Breast epithelium (tissue), 4 donors: ENCODE measurements around the gene CLEC2B. TPM values are rescaled to one million over a fixed set of nuclear protein-coding genes. Genes with fewer than 3 reads are reported as not detected.

Source experiments
- DNase-seq, 2 donors: peaks; one replicate each; pipeline ENCODE4 v3.0.0-alpha.2; 2019; ENCODE audit warnings: low spot score in 2 of 2
- H3K27ac ChIP-seq, 2 donors: fragments of 200-600 bp; sonication (generic) in 1 of 2; one replicate each; pipeline ENCODE4 v1.5.1; 2016 to 2019; ENCODE audit warnings: mild to moderate bottlenecking in 1 of 2
- H3K27me3 ChIP-seq, 2 donors: fragments of 200-600 bp; sonication (generic) in 1 of 2; one replicate each; pipeline versions ENCODE4 v1.5.1 to v1.6.0; 2017 to 2019; ENCODE audit warnings: control low read depth in 1 of 2, mild to moderate bottlenecking in 1 of 2
- H3K36me3 ChIP-seq: fragments of 200-600 bp; one replicate; pipeline ENCODE4 v1.5.1; 2019
- H3K4me1 ChIP-seq, 2 donors: fragments of 200-600 bp; sonication (generic); one replicate each; pipeline ENCODE4 v1.5.1; 2016 to 2019; ENCODE audit warnings: control low read depth in 1 of 2
- H3K4me3 ChIP-seq, 3 donors: fragments of 200-600 bp; sonication (generic); 1 replicate in 2 of 3; 2 replicates in 1 of 3; pipeline ENCODE4 v1.5.1; 2016 to 2019; ENCODE audit warnings: mild to moderate bottlenecking in 3 of 3, moderate library complexity in 2 of 3
- H3K9me3 ChIP-seq, 2 donors: fragments of 200-600 bp; sonication (generic) in 1 of 2; one replicate each; pipeline ENCODE4 v1.5.1; 2016 to 2019; ENCODE audit warnings: control low read depth in 1 of 2
- CTCF ChIP-seq, 3 donors: fragments of 450-650 bp; IDR thresholded peaks; one replicate each; pipeline ENCODE4 v1.5.1; 2016 to 2017; ENCODE audit warnings: antibody characterized with exemption in 3 of 3, mild to moderate bottlenecking in 3 of 3, moderate library complexity in 3 of 3
- POLR2A ChIP-seq: fragments of 450-650 bp; IDR thresholded peaks from one replicate; pipeline ENCODE4 v1.6.1; 2016; ENCODE audit warnings: antibody characterized with exemption, mild to moderate bottlenecking, moderate library complexity
- POLR2AphosphoS5 ChIP-seq, 3 donors: sonication (generic); formaldehyde crosslinking; IDR thresholded peaks; one replicate each; pipeline ENCODE4 v1.6.1; 2017; ENCODE audit warnings: antibody characterized with exemption in 3 of 3
- intact Hi-C: fragments of 100-400 bp; cut with DNase I; formaldehyde crosslinking; loops from one replicate; pipeline ENCODE4 v1.15.1; 2023; ENCODE audit warnings: low total_unique reads
- total RNA-seq, 3 donors: library from RNA; depleted of rRNA; stranded (reverse); fragments of >200 nt; gene quantifications; one replicate each; pipeline ENCODE4 v1.1.0, GENCODE V29; 2016

CLEC2B gene
- total RNA-seq, 3 donors from 2014 or later = 18.4 to 36.1 (median 29.3) TPM

GRCh38 chr12:9805883-9806282 is 63.3 kb downstream of the CLEC2B start:
- no peak for TF ChIP-seq CTCF (IDR thresholded peaks at IDR 0.05)
- TF ChIP-seq POLR2A = no peak
- no peak for TF ChIP-seq POLR2AphosphoS5 (IDR thresholded peaks at IDR 0.05)
- no peaks in the 10 kb centered on the region for H3K27me3 ChIP-seq
- H3K4me3 ChIP-seq = no peak overlapping the region
- no peak overlapping the region for H3K27ac ChIP-seq
- no peaks in the 10 kb centered on the region for H3K4me1 ChIP-seq
- intact Hi-C loops = no loop called here
- no peaks in the 10 kb centered on the region for H3K36me3 ChIP-seq
- DNase-seq = no peak
- H3K9me3 ChIP-seq = no peaks in the 10 kb centered on the region

Other genes with a start within 250 kb of the CLEC2B start
- gene CLEC2D, start 199.6 kb downstream of the CLEC2B start, total RNA-seq = 10 to 100 TPM; 10.9 to 30.1 (median 23.9) TPM
- 1 to 10 TPM in 1 of 3 donors, under 1 TPM in 1, not detected in 1; 0.80 to 1.0 TPM for gene CLECL1, start 136.3 kb downstream of the CLEC2B start, total RNA-seq
- 10 to 100 TPM in 2 of 3 donors, 1 to 10 TPM in 1; 7.4 to 21.4 (median 11.5) TPM for gene CD69, start 108.5 kb downstream of the CLEC2B start, total RNA-seq
- under 1 TPM in 2 of 3 donors, not detected in 1; 0.32 to 0.44 TPM for gene KLRF1, start 41.9 kb downstream of the CLEC2B start, total RNA-seq
- not detected for gene KLRF2, start 12.1 kb upstream of the CLEC2B start, total RNA-seq
- gene CLEC2A, start 63.0 kb upstream of the CLEC2B start, total RNA-seq = not detected
- 1 to 10 TPM in 2 of 3 donors, not detected in 1; 1.6 to 1.9 TPM for gene CLEC12A, start 102.1 kb upstream of the CLEC2B start, total RNA-seq
- not detected for gene CLEC1B, start 129.8 kb upstream of the CLEC2B start, total RNA-seq
- under 1 TPM in 1 of 3 donors, not detected in 2; 0.16 TPM for gene CLEC12B, start 141.3 kb upstream of the CLEC2B start, total RNA-seq
- gene CLEC9A, start 161.3 kb upstream of the CLEC2B start, total RNA-seq = not detected
- 1 to 10 TPM; 1.9 to 6.9 (median 4.3) TPM for gene CLEC1A, start 229.6 kb upstream of the CLEC2B start, total RNA-seq